ENCODE results near the gene SLC13A2. TPM values are rescaled to one million over a fixed set of nuclear protein-coding genes. Genes with fewer than 3 reads are reported as not detected.

SLC13A2 gene
- total and polyA plus RNA-seq, 9 of the 15 experiments (the other 6 are each of a cell fraction or from before 2014, with no cell fraction given): 0.13 TPM; not detected in 8

DNA sequence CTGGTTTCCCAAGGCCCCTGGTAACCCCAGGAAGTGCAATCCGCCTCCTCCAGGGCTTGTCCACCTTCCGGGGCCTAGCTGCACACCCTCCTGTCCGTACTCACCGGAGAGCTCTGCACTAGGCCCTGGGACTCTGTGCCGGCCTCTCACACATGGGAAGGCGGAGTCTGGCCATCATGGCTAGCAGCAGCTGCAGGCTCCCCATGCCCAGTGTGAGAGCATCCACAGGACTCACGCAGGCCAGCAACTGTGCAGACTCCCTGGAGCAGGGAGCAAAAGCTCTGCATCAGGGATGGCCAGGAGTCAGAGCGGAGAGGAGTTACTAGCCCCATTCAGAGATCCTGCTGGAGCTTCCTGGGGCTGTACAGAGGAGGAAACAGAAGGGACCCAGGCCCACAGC is 52.9 kb downstream of the SLC13A2 start:
- Histone ChIP-seq H3K27me3 (ENCODE audit: control insufficient read depth in 2 of 2, insufficient read depth in 2 of 2, low read length in 2 of 2) (peaks cover 3 to 12% of the 10 kb centered on the region in 2 experiments; a peak in 3 of 5 replicates), H4K20me1 (replicated peaks; ENCODE audit: control insufficient read depth, insufficient read depth, low read length) (no peaks in the 10 kb centered on the region), H3K36me3 (ENCODE audit: control insufficient read depth, insufficient read depth, low read length) (no peaks in the 10 kb centered on the region), H3K27ac (ENCODE audit: extremely low read depth, low read depth, low read length) (no peak overlapping the region; the same call in 2 of the 3 replicates), H3K9me3 (replicated peaks; ENCODE audit: control insufficient read depth, insufficient read depth, low read depth, low read length) (peaks cover 8% of the 10 kb centered on the region), H3K4me3 (no peak overlapping the region), H3K4me2 (ENCODE audit: insufficient read depth, low read length) (no peak overlapping the region), H3K79me2 (ENCODE audit: control insufficient read depth, insufficient read depth, low read length) (no peaks in the 10 kb centered on the region), H2AFZ (ENCODE audit: low read depth, low read length) (no peak overlapping the region), H3K4me1 (replicated peaks in 1 of 2; ENCODE audit: control insufficient read depth in 2 of 2, insufficient read depth in 2 of 2, low read length in 2 of 2) (peaks cover 29 to 50% of the 10 kb centered on the region in 2 experiments; a peak in 4 of 5 replicates), H3K9ac (ENCODE audit: insufficient read depth in 1 of 2, low read depth in 2 of 2, low read length in 2 of 2) (no peak overlapping the region), H3K9me1 (ENCODE audit: control insufficient read depth, insufficient read depth, low read length) (no peaks in the 10 kb centered on the region)
- in situ Hi-C loops (cut with MboI) (no loop called here), intact Hi-C loops (cut with micrococcal nuclease) (no loop called here)
- 67% methylated on average over 7 of the region's 8 CpGs for WGBS (ENCODE audit: insufficient coverage, low coverage, missing lambda C conversion rate)
- no peak for TF ChIP-seq SIX5 (IDR thresholded peaks at IDR 0.05; ENCODE audit: borderline replicate concordance in 1 of 2, insufficient read depth in 1 of 2, low read depth in 1 of 2, low read length in 2 of 2)
- TF ChIP-seq, protein P1, sequence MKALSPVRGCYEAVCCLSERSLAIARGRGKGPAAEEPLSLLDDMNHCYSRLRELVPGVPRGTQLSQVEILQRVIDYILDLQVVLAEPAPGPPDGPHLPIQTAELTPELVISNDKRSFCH (CRISPR knock-in tag; IDR thresholded peaks at IDR 0.05): no peak
- TF ChIP-seq, protein P1 (tag; IDR thresholded peaks at IDR 0.05): no peak
- TF ChIP-seq HDAC6 (IDR thresholded peaks at IDR 0.05; ENCODE audit: low read depth, low read length): no peak
- TF ChIP-seq ZNF699 (CRISPR knock-in tag; IDR thresholded peaks at IDR 0.05; ENCODE audit: insufficient replicate concordance): no peak
- TF ChIP-seq EWSR1 (IDR thresholded peaks at IDR 0.05; ENCODE audit: borderline replicate concordance, low read depth, partially characterized antibody): no peak
- no peak for TF ChIP-seq ZNF24 (IDR thresholded peaks at IDR 0.05)
- no peak for TF ChIP-seq KLF16 (IDR thresholded peaks at IDR 0.05)
- TF ChIP-seq, protein P2, sequence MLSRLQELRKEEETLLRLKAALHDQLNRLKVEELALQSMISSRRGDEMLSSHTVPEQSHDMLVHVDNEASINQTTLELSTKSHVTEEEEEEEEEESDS (CRISPR knock-in tag; IDR thresholded peaks at IDR 0.05): no peak
- no peak for TF ChIP-seq ZNF23 (CRISPR knock-in tag; IDR thresholded peaks at IDR 0.05)
- no peak for TF ChIP-seq ZC3H11A (IDR thresholded peaks at IDR 0.05; ENCODE audit: low read depth, low read length)
- TF ChIP-seq EGR1 (conservative IDR thresholded peaks at IDR 0.05): no peak
- TF ChIP-seq MECOM (CRISPR knock-in tag; IDR thresholded peaks at IDR 0.05): no peak
- TF ChIP-seq, protein P3, sequence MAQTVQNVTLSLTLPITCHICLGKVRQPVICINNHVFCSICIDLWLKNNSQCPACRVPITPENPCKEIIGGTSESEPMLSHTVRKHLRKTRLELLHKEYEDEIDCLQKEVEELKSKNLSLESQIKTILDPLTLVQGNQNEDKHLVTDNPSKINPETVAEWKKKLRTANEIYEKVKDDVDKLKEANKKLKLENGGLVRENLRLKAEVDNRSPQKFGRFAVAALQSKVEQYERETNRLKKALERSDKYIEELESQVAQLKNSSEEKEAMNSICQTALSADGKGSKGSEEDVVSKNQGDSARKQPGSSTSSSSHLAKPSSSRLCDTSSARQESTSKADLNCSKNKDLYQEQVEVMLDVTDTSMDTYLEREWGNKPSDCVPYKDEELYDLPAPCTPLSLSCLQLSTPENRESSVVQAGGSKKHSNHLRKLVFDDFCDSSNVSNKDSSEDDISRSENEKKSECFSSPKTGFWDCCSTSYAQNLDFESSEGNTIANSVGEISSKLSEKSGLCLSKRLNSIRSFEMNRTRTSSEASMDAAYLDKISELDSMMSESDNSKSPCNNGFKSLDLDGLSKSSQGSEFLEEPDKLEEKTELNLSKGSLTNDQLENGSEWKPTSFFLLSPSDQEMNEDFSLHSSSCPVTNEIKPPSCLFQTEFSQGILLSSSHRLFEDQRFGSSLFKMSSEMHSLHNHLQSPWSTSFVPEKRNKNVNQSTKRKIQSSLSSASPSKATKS (CRISPR knock-in tag; IDR thresholded peaks at IDR 0.05): no peak
- no peak for TF ChIP-seq NR2C2 (CRISPR knock-in tag; IDR thresholded peaks at IDR 0.05)
- TF ChIP-seq NR2C2 (tag; IDR thresholded peaks at IDR 0.05): no peak
- no peak for TF ChIP-seq NFIC (IDR thresholded peaks at IDR 0.05)
- TF ChIP-seq ZNF311 (CRISPR knock-in tag; IDR thresholded peaks at IDR 0.05): no peak
- no peak for TF ChIP-seq HSF4 (CRISPR knock-in tag; IDR thresholded peaks at IDR 0.05; ENCODE audit: borderline replicate concordance)
- no peak for TF ChIP-seq POLR3G (IDR thresholded peaks at IDR 0.05; ENCODE audit: extremely low read depth, insufficient read length, insufficient replicate concordance)
- no peak for TF ChIP-seq MEF2D (tag; conservative IDR thresholded peaks at IDR 0.05; ENCODE audit: low read depth)
- TF ChIP-seq, protein P4, sequence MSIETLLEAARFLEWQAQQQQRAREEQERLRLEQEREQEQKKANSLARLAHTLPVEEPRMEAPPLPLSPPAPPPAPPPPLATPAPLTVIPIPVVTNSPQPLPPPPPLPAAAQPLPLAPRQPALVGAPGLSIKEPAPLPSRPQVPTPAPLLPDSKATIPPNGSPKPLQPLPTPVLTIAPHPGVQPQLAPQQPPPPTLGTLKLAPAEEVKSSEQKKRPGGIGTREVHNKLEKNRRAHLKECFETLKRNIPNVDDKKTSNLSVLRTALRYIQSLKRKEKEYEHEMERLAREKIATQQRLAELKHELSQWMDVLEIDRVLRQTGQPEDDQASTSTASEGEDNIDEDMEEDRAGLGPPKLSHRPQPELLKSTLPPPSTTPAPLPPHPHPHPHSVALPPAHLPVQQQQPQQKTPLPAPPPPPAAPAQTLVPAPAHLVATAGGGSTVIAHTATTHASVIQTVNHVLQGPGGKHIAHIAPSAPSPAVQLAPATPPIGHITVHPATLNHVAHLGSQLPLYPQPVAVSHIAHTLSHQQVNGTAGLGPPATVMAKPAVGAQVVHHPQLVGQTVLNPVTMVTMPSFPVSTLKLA (conservative IDR thresholded peaks at IDR 0.05): no peak
- no peak for FAIRE-seq
- POLR2A ChIA-PET: interaction anchor here (0.7 to 1.5 kb wide), 3 partner anchors 9 to 44 kb away, joined by 3 to 4 read pairs (median 3); no protein-coding TSS in a partner anchor
- no TSS peak for BruUV-seq (replicated peaks)
- CTCF ChIA-PET (ENCODE audit: low intra/inter-chr PET ratio): no interaction called here
- ATAC-seq: no peak
- DNase-seq (ENCODE audit: extremely low read depth in 1 of 4, low spot score in 3 of 4): no peak
